Activated T-cell treated with anti-CD3 and anti-CD28 coated beads, Interleukin-2, amount 50 U/mL, for 4 hours (primary cell): Measurements from ENCODE around the gene AEBP1. TPM values are rescaled to one million over a fixed set of nuclear protein-coding genes. Genes with fewer than 3 reads are reported as not detected.
A peak's percentile ranks its signal among the peaks of the same experiment; 100 is the strongest.

Experiments
- ATAC-seq, 2 donors: fragments of 200-7000 bp; cut with Tn5 transposase; one replicate each; pipeline ENCODE4 v1.10.0; 2021
- DNase-seq: peaks from one replicate; pipeline ENCODE4 v3.0.0-alpha.2; 2020
- H3K27me3 Mint-ChIP-seq: one replicate; pipeline ENCODE4 v1.8.0; 2021; ENCODE audit warnings: low read depth, mixed read lengths
- H3K36me3 Mint-ChIP-seq: one replicate; pipeline ENCODE4 v1.8.0; 2022; ENCODE audit warnings: mixed read lengths; ENCODE audit not compliant: insufficient read depth
- H3K4me1 Mint-ChIP-seq: one replicate; pipeline ENCODE4 v1.8.0; 2021; ENCODE audit warnings: low read depth, mixed read lengths
- H3K4me3 Mint-ChIP-seq: one replicate; pipeline ENCODE4 v1.8.0; 2021; ENCODE audit warnings: mild to moderate bottlenecking, moderate library complexity, mixed read lengths
- H3K9me3 Mint-ChIP-seq: one replicate; pipeline ENCODE4 v1.8.0; 2021; ENCODE audit warnings: mixed read lengths
- total RNA-seq, 3 donors: library from RNA; stranded (reverse); gene quantifications; one replicate each; pipeline ENCODE4 v1.2.1, GENCODE V29; 2021

The AEBP1 gene
- total RNA-seq, 3 donors from 2014 or later, result 26.7 to 36.3 (median 35.7) TPM

GRCh38 chr7:44087911-44088838 is 16.0 kb upstream of the AEBP1 start:
- no peak for DNase-seq
- no peaks in the 10 kb centered on the region for H3K9me3 Mint-ChIP-seq
- H3K4me3 Mint-ChIP-seq, result no peak overlapping the region
- no peaks in the 10 kb centered on the region for H3K27me3 Mint-ChIP-seq
- peaks cover 6% of the 10 kb centered on the region for H3K4me1 Mint-ChIP-seq
- ATAC-seq, result no peak
- H3K36me3 Mint-ChIP-seq, result no peaks in the 10 kb centered on the region

GRCh38 chr7:44093102-44093641 is 11.0 kb upstream of the AEBP1 start:
- no peaks in the 10 kb centered on the region for H3K36me3 Mint-ChIP-seq
- peaks cover 10% of the 10 kb centered on the region for H3K4me1 Mint-ChIP-seq
- H3K9me3 Mint-ChIP-seq, result no peaks in the 10 kb centered on the region
- DNase-seq, result no peak
- no peak for ATAC-seq
- H3K4me3 Mint-ChIP-seq, result no peak overlapping the region
- H3K27me3 Mint-ChIP-seq, result no peaks in the 10 kb centered on the region

GRCh38 chr7:44094365-44094764 is 9.8 kb upstream of the AEBP1 start:
- H3K4me1 Mint-ChIP-seq, result peaks cover 10% of the 10 kb centered on the region

GRCh38 chr7:44094883-44095592 is 9.1 kb upstream of the AEBP1 start:
- DNase-seq, result no peak
- peaks cover 10% of the 10 kb centered on the region for H3K4me1 Mint-ChIP-seq
- H3K36me3 Mint-ChIP-seq, result no peaks in the 10 kb centered on the region
- no peaks in the 10 kb centered on the region for H3K9me3 Mint-ChIP-seq
- H3K27me3 Mint-ChIP-seq, result no peaks in the 10 kb centered on the region
- ATAC-seq, result no peak
- H3K4me3 Mint-ChIP-seq, result no peak overlapping the region

More at GRCh38 chr7:44094365-44094764, 9.8 kb upstream of the AEBP1 start:
- Mint-ChIP-seq H3K27me3 (no peaks in the 10 kb centered on the region), H3K36me3 (no peaks in the 10 kb centered on the region), H3K9me3 (no peaks in the 10 kb centered on the region), H3K4me3 (no peak overlapping the region)
- ATAC-seq (no peak), DNase-seq (no peak)

GRCh38 chr7:44095781-44096180 is 8.4 kb upstream of the AEBP1 start:
- DNase-seq, result no peak
- Mint-ChIP-seq H3K36me3 (no peaks in the 10 kb centered on the region), H3K4me1 (peaks cover 10% of the 10 kb centered on the region), H3K27me3 (no peaks in the 10 kb centered on the region), H3K4me3 (no peak overlapping the region), H3K9me3 (no peaks in the 10 kb centered on the region)
- ATAC-seq, result no peak

GRCh38 chr7:44096326-44096881 is 7.7 kb upstream of the AEBP1 start:
- Mint-ChIP-seq H3K27me3 (no peaks in the 10 kb centered on the region), H3K36me3 (no peaks in the 10 kb centered on the region), H3K9me3 (no peaks in the 10 kb centered on the region), H3K4me3 (no peak overlapping the region), H3K4me1 (peaks cover 10% of the 10 kb centered on the region)
- ATAC-seq (no peak), DNase-seq (no peak)

- H3K27me3 Mint-ChIP-seq, result no peaks in the 10 kb centered on the region
Observed at GRCh38 chr7:44097064-44097932, 6.8 kb upstream of the AEBP1 start.

GRCh38 chr7:44098092-44099068 is 5.8 kb upstream of the AEBP1 start:
- H3K4me3 Mint-ChIP-seq, result no peak overlapping the region
- no peak for ATAC-seq
- peaks cover 4% of the 10 kb centered on the region for H3K27me3 Mint-ChIP-seq

More at GRCh38 chr7:44097064-44097932, 6.8 kb upstream of the AEBP1 start:
- Mint-ChIP-seq H3K9me3 (no peaks in the 10 kb centered on the region), H3K4me1 (peaks cover 10% of the 10 kb centered on the region), H3K36me3 (no peaks in the 10 kb centered on the region), H3K4me3 (no peak overlapping the region)
- DNase-seq (no peak), ATAC-seq (peak; percentile 36 to 46)

GRCh38 chr7:44099669-44100068 is 4.5 kb upstream of the AEBP1 start:
- Mint-ChIP-seq H3K27me3 (peaks cover 4% of the 10 kb centered on the region), H3K36me3 (no peaks in the 10 kb centered on the region), H3K4me1 (peaks cover 13% of the 10 kb centered on the region), H3K4me3 (no peak overlapping the region), H3K9me3 (no peaks in the 10 kb centered on the region)
- DNase-seq (no peak), ATAC-seq (no peak)

More at GRCh38 chr7:44098092-44099068, 5.8 kb upstream of the AEBP1 start:
- H3K4me1 Mint-ChIP-seq, result peaks cover 12% of the 10 kb centered on the region
- H3K36me3 Mint-ChIP-seq, result no peaks in the 10 kb centered on the region
- no peak for DNase-seq
- no peaks in the 10 kb centered on the region for H3K9me3 Mint-ChIP-seq

- Mint-ChIP-seq H3K9me3 (no peaks in the 10 kb centered on the region), H3K36me3 (no peaks in the 10 kb centered on the region), H3K4me3 (no peak overlapping the region), H3K4me1 (peaks cover 18% of the 10 kb centered on the region), H3K27me3 (peaks cover 14% of the 10 kb centered on the region)
- DNase-seq (no peak), ATAC-seq (no peak)
Observed at GRCh38 chr7:44100458-44101302, 3.5 kb upstream of the AEBP1 start.

- no peak overlapping the region for H3K4me3 Mint-ChIP-seq
- ATAC-seq, result no peak
- peaks cover 21% of the 10 kb centered on the region for H3K27me3 Mint-ChIP-seq
- no peak for DNase-seq
- H3K36me3 Mint-ChIP-seq, result no peaks in the 10 kb centered on the region
- no peaks in the 10 kb centered on the region for H3K9me3 Mint-ChIP-seq
- H3K4me1 Mint-ChIP-seq, result peaks cover 25% of the 10 kb centered on the region
Observed at GRCh38 chr7:44101303-44101965, 2.7 kb upstream of the AEBP1 start.
